Ishikawa (cell line): ENCODE data around the gene TASP1.

ENCODE experiments used
- CEBPB ChIP-seq: IDR thresholded peaks from 2 replicates; pipeline ENCODE4 v1.6.1; 2012
- CREB1 ChIP-seq: IDR thresholded peaks from 2 replicates; pipeline ENCODE4 v1.6.1; 2012; ENCODE audit warnings: low read depth
- EGR1 ChIP-seq: IDR thresholded peaks from 2 replicates; pipeline ENCODE4 v1.6.1; 2012
- EP300 ChIP-seq: IDR thresholded peaks from 2 replicates; pipeline ENCODE4 v1.6.1; 2012; ENCODE audit warnings: borderline replicate concordance
- TAF1 ChIP-seq: IDR thresholded peaks from 2 replicates; pipeline ENCODE4 v1.6.1; 2012; ENCODE audit warnings: low read depth, mild to moderate bottlenecking
- TCF12 ChIP-seq: IDR thresholded peaks from 2 replicates; pipeline ENCODE4 v1.6.1; 2012; ENCODE audit warnings: low read depth
- YY1 ChIP-seq: IDR thresholded peaks from 2 replicates; pipeline ENCODE4 v1.6.1; 2012; ENCODE audit warnings: low read depth
- TF ChIP-seq, protein P1 (sequence below): IDR thresholded peaks from 2 replicates; pipeline ENCODE4 v1.6.1; 2012; ENCODE audit warnings: low read depth, mild to moderate bottlenecking
- TF ChIP-seq, protein P2 (sequence below): IDR thresholded peaks from 2 replicates; pipeline ENCODE4 v1.6.1; 2012

DNA sequence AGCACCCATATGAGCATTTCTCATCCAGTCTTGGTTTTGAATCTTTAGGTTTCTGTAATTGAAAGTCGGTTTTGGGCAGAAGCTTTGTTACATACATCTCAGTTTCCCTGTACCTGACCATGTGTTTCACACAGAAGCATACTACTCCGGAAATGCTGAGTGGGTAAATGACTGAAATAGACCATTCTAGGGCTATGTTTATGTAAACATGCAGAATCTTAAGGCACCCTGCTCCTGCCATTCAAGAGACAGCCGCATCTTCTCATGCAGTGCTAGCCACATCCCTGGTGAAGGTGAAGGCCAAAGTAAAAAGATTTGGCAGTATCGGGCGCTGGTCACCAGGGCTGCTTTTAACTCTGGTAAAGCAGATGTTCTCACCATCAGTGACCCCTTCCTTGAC is 246.3 kb downstream of the TASP1 start:
- TF ChIP-seq, protein P1, sequence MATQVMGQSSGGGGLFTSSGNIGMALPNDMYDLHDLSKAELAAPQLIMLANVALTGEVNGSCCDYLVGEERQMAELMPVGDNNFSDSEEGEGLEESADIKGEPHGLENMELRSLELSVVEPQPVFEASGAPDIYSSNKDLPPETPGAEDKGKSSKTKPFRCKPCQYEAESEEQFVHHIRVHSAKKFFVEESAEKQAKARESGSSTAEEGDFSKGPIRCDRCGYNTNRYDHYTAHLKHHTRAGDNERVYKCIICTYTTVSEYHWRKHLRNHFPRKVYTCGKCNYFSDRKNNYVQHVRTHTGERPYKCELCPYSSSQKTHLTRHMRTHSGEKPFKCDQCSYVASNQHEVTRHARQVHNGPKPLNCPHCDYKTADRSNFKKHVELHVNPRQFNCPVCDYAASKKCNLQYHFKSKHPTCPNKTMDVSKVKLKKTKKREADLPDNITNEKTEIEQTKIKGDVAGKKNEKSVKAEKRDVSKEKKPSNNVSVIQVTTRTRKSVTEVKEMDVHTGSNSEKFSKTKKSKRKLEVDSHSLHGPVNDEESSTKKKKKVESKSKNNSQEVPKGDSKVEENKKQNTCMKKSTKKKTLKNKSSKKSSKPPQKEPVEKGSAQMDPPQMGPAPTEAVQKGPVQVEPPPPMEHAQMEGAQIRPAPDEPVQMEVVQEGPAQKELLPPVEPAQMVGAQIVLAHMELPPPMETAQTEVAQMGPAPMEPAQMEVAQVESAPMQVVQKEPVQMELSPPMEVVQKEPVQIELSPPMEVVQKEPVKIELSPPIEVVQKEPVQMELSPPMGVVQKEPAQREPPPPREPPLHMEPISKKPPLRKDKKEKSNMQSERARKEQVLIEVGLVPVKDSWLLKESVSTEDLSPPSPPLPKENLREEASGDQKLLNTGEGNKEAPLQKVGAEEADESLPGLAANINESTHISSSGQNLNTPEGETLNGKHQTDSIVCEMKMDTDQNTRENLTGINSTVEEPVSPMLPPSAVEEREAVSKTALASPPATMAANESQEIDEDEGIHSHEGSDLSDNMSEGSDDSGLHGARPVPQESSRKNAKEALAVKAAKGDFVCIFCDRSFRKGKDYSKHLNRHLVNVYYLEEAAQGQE: no peak
- TF ChIP-seq CEBPB (no peak), EP300 (no peak), TCF12 (no peak), TAF1 (no peak), CREB1 (no peak), YY1 (no peak), EGR1 (no peak)
- TF ChIP-seq, protein P2, sequence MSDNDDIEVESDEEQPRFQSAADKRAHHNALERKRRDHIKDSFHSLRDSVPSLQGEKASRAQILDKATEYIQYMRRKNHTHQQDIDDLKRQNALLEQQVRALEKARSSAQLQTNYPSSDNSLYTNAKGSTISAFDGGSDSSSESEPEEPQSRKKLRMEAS: no peak
